IMR-90 (cell line): Measurements from ENCODE around the gene PAAF1. TPM values are rescaled to one million over a fixed set of nuclear protein-coding genes. Genes with fewer than 3 reads are reported as not detected.

Experiments
- ATAC-seq: fragments of 200-7000 bp; cut with Tn5 transposase; 2 replicates; pipeline ENCODE4 v1.9.1; 2020; ENCODE audit warnings: low read depth, mild to moderate bottlenecking, moderate library complexity
- BruUV-seq: library from RNA; stranded (reverse); fragments of 400-500 nt; replicated peaks from 2 replicates; lab custom pipeline; 2021; lab: Mats Ljungman, UMichigan
- CTCF ChIA-PET: fragments of 300-600 bp; formaldehyde crosslinking; extraction: SDS; loops from one replicate; lab custom pipeline; 2021; ENCODE audit warnings: antibody characterized with exemption; lab: Yijun Ruan, JAX
- POLR2A ChIA-PET: fragments of 300-600 bp; sonication (Branson Sonifier 250); formaldehyde crosslinking; loops from one replicate; lab custom pipeline; 2022; ENCODE audit warnings: antibody characterized with exemption; ENCODE audit not compliant: unreplicated experiment; lab: Charles Lee
- DNase-seq: peaks from one replicate; pipeline ENCODE4 v3.0.0; 2013
- H2AFZ ChIP-seq: replicated peaks from 2 replicates; pipeline ENCODE3; 2013; ENCODE audit warnings: low read length, mild to moderate bottlenecking; ENCODE audit not compliant: poor library complexity
- H2AK5ac ChIP-seq: 2 replicates; pipeline ENCODE4 v1.6.1; 2013; ENCODE audit warnings: low read depth, low read length, inconsistent platforms
- H2AK9ac ChIP-seq: replicated peaks from 2 replicates; pipeline ENCODE3; 2013; ENCODE audit warnings: mild to moderate bottlenecking, low read depth, low read length, moderate library complexity; ENCODE audit not compliant: poor library complexity
- H2BK120ac ChIP-seq: 2 replicates; pipeline ENCODE4 v1.6.1; 2013; ENCODE audit warnings: low read depth, low read length, inconsistent platforms
- H2BK15ac ChIP-seq: 3 replicates; pipeline ENCODE4 v1.6.1; 2013; ENCODE audit warnings: low read depth, low read length, inconsistent platforms
- H2BK20ac ChIP-seq: 2 replicates; pipeline ENCODE4 v1.6.1; 2013; ENCODE audit warnings: low read depth, mild to moderate bottlenecking, inconsistent platforms, low read length, moderate library complexity
- H2BK5ac ChIP-seq: 2 replicates; pipeline ENCODE4 v1.6.1; 2013; ENCODE audit warnings: mild to moderate bottlenecking, low read depth, low read length, inconsistent platforms; ENCODE audit not compliant: poor library complexity, severe bottlenecking
- H3K14ac ChIP-seq: replicated peaks from 2 replicates; pipeline ENCODE4 v1.6.1; 2013; ENCODE audit warnings: low read depth, low read length, inconsistent platforms
- H3K18ac ChIP-seq: 2 replicates; pipeline ENCODE4 v1.6.1; 2013; ENCODE audit warnings: low read depth, low read length, control low read depth
- H3K23ac ChIP-seq: 2 replicates; pipeline ENCODE4 v1.6.1; 2013; ENCODE audit warnings: low read depth, low read length, inconsistent platforms
- H3K27ac ChIP-seq: 2 replicates; pipeline ENCODE4 v1.5.1; 2013; ENCODE audit warnings: mild to moderate bottlenecking, control low read depth, low read length; ENCODE audit not compliant: insufficient read depth
- H3K27me3 ChIP-seq: 2 replicates; pipeline ENCODE4 v1.6.1; 2013; ENCODE audit warnings: low read length; ENCODE audit not compliant: control insufficient read depth, insufficient read depth
- H3K36me3 ChIP-seq: 2 replicates; pipeline ENCODE4 v1.6.1; 2013; ENCODE audit warnings: low read length, mixed read lengths; ENCODE audit not compliant: control insufficient read depth, insufficient read depth
- H3K4ac ChIP-seq: 2 replicates; pipeline ENCODE4 v1.6.1; 2013; ENCODE audit warnings: low read depth, low read length, inconsistent platforms
- H3K4me1 ChIP-seq: 2 replicates; pipeline ENCODE4 v1.6.1; 2013; ENCODE audit warnings: low read length, mixed read lengths; ENCODE audit not compliant: control insufficient read depth, insufficient read depth
- H3K4me2 ChIP-seq: 2 replicates; pipeline ENCODE4 v1.6.1; 2013; ENCODE audit warnings: low read depth, mild to moderate bottlenecking, control low read depth, low read length, moderate library complexity
- H3K4me3 ChIP-seq: 2 replicates; pipeline ENCODE4 v1.5.1; 2013; ENCODE audit warnings: low read depth, mild to moderate bottlenecking, control low read depth, low read length, moderate library complexity; ENCODE audit not compliant: insufficient read depth
- H3K56ac ChIP-seq: 2 replicates; pipeline ENCODE4 v1.6.1; 2013; ENCODE audit warnings: low read length, inconsistent platforms; ENCODE audit not compliant: insufficient read depth; ENCODE audit errors: extremely low read depth
- H3K79me1 ChIP-seq, 2 experiments: 2 replicates each; pipeline ENCODE4 v1.6.1; 2013; ENCODE audit warnings: low read length in 2 of 2, inconsistent platforms in 1 of 2, low read depth in 1 of 2
- H3K9ac ChIP-seq: 2 replicates; pipeline ENCODE4 v1.6.1; 2013; ENCODE audit warnings: low read depth, low read length, control low read depth
- H3K9me1 ChIP-seq: 2 replicates; pipeline ENCODE4 v1.6.1; 2013; ENCODE audit warnings: low read length, inconsistent platforms; ENCODE audit not compliant: insufficient read depth
- H3K9me3 ChIP-seq: 2 replicates; pipeline ENCODE4 v1.6.1; 2013; ENCODE audit warnings: low read length; ENCODE audit not compliant: control insufficient read depth, insufficient read depth
- H4K20me1 ChIP-seq: 2 replicates; pipeline ENCODE4 v1.6.1; 2013; ENCODE audit warnings: low read length, inconsistent platforms; ENCODE audit not compliant: insufficient read depth
- H4K5ac ChIP-seq: 2 replicates; pipeline ENCODE4 v1.6.1; 2013; ENCODE audit warnings: mild to moderate bottlenecking, low read depth, low read length, control low read depth
- H4K8ac ChIP-seq, 2 experiments: 2 replicates each; pipeline ENCODE4 v1.6.1; 2013; ENCODE audit warnings: low read depth in 2 of 2, low read length in 2 of 2, control low read depth in 1 of 2, inconsistent platforms in 1 of 2
- H4K91ac ChIP-seq: 2 replicates; pipeline ENCODE4 v1.6.1; 2013; ENCODE audit warnings: low read depth, low read length, inconsistent platforms; ENCODE audit not compliant: insufficient read depth
- BHLHE40 ChIP-seq: fragments of 150-350 bp; IDR thresholded peaks from 2 replicates; pipeline ENCODE4 v1.6.1; 2016; ENCODE audit warnings: mild to moderate bottlenecking, low read depth, low read length
- CEBPB ChIP-seq: IDR thresholded peaks from 2 replicates; pipeline ENCODE4 v1.6.1; 2012; ENCODE audit warnings: low read depth, low read length, improper control_type of control experiment
- CHD1 ChIP-seq: IDR thresholded peaks from 2 replicates; pipeline ENCODE4 v1.6.1; 2012; ENCODE audit warnings: low read depth, low read length, improper control_type of control experiment
- FOS ChIP-seq: fragments of 150-350 bp; IDR thresholded peaks from 2 replicates; pipeline ENCODE4 v1.6.1; 2016; ENCODE audit warnings: low read depth, low read length
- MAFK ChIP-seq: IDR thresholded peaks from 2 replicates; pipeline ENCODE4 v1.6.1; 2012; ENCODE audit warnings: low read depth, low read length, improper control_type of control experiment
- MAZ ChIP-seq: IDR thresholded peaks from 2 replicates; pipeline ENCODE4 v1.6.1; 2012; ENCODE audit warnings: low read depth, mild to moderate bottlenecking, low read length, improper control_type of control experiment, moderate library complexity, borderline replicate concordance
- MXI1 ChIP-seq: IDR thresholded peaks from 2 replicates; pipeline ENCODE4 v1.6.1; 2012; ENCODE audit warnings: low read depth, mild to moderate bottlenecking, low read length, moderate library complexity, borderline replicate concordance
- NFE2L2 ChIP-seq: fragments of 150-350 bp; IDR thresholded peaks from 2 replicates; pipeline ENCODE4 v1.6.1; 2016; ENCODE audit warnings: low read depth, mild to moderate bottlenecking, low read length
- POLR2A ChIP-seq: IDR thresholded peaks from 2 replicates; pipeline ENCODE4 v1.6.1; 2012; ENCODE audit warnings: mild to moderate bottlenecking, low read depth, low read length
- RAD21 ChIP-seq: IDR thresholded peaks from 2 replicates; pipeline ENCODE4 v1.6.1; 2012; ENCODE audit warnings: low read length, improper control_type of control experiment
- RCOR1 ChIP-seq: IDR thresholded peaks from 2 replicates; pipeline ENCODE4 v1.6.1; 2012; ENCODE audit warnings: mild to moderate bottlenecking, low read length, improper control_type of control experiment; ENCODE audit not compliant: insufficient replicate concordance
- RFX5 ChIP-seq: IDR thresholded peaks from 2 replicates; pipeline ENCODE4 v1.8.0; 2012; ENCODE audit warnings: low read depth, mild to moderate bottlenecking, low read length, moderate library complexity
- SMC3 ChIP-seq: fragments of 150-350 bp; IDR thresholded peaks from 2 replicates; pipeline ENCODE4 v1.6.1; 2016; ENCODE audit warnings: low read depth, mild to moderate bottlenecking, antibody characterized with exemption, low read length, moderate library complexity
- WGBS, 2 experiments: methylation state at CpG; one replicate each; pipeline versions ENCODE4 v1.1.5 to v1.1.7; 2013; ENCODE audit warnings: missing lambda C conversion rate in 2 of 2; ENCODE audit not compliant: insufficient read length in 1 of 2; ENCODE audit errors: extremely low coverage in 2 of 2; 5-methylcytosine and 5-hydroxymethylcytosine counted together
- dilution Hi-C: fragments of 300-500 bp; cut with HindIII; formaldehyde crosslinking; loops from one replicate; pipeline ENCODE4 v1.14.3; 2018; ENCODE audit warnings: low sequenced_read_pairs; ENCODE audit not compliant: unreplicated experiment
- in situ Hi-C: fragments of 300-500 bp; cut with MboI; formaldehyde crosslinking; loops from 3 replicates; pipeline ENCODE4 v1.14.3; 2019; ENCODE audit warnings: low sequenced_read_pairs, inconsistent platforms, mixed read lengths
- intact Hi-C: fragments of 100-400 bp; cut with micrococcal nuclease; formaldehyde crosslinking; loops from 2 replicates; pipeline ENCODE4 v1.10.0; 2022
- polyA plus RNA-seq, 3 experiments: library from polyadenylated mRNA; depleted of rRNA; stranded (reverse); fragments of >200 nt; gene quantifications; 2 replicates each; pipeline ENCODE4 v1.2.3, GENCODE V29; 2012; ENCODE audit warnings: low replicate concordance in 1 of 3
- total RNA-seq: library from RNA; depleted of rRNA; stranded (reverse); fragments of >200 nt; gene quantifications from 2 replicates; pipeline ENCODE4 v1.2.3, GENCODE V29; 2012
- TF ChIP-seq, protein P1 (sequence below): fragments of 150-350 bp; IDR thresholded peaks from 2 replicates; pipeline ENCODE4 v1.6.1; 2017; ENCODE audit warnings: mild to moderate bottlenecking, antibody characterized with exemption, low read length, low read depth
- TF ChIP-seq, protein P2 (sequence below): conservative IDR thresholded peaks from 2 replicates; pipeline ENCODE4 v1.5.1; 2012; ENCODE audit warnings: mild to moderate bottlenecking, low read depth, low read length, improper control_type of control experiment
- TF ChIP-seq, protein P3 (sequence below): fragments of 150-350 bp; IDR thresholded peaks from 2 replicates; pipeline ENCODE4 v1.6.1; 2016; ENCODE audit warnings: low read depth, mild to moderate bottlenecking, low read length, moderate library complexity, borderline replicate concordance

The PAAF1 gene
- total and polyA plus RNA-seq, 2 of the 4 experiments (the other 2 are of a cell fraction), result 15.1 to 16.4 TPM

DNA sequence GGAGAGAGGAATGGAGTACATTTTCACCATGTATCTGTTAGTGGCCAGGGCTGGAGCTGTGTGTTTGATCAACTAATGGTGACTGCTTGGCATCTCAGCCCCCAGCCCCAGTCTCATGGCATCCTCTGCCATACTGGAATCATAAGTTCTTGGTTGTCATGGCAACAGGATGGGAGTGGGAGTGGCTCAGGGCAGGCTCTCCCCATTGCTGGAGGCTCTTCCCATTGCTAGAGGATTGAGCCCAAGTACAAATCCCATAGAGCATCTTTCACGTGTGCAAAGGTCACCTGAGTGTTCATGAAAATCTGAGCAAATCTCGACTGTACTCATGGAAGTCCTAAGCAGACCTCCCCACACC lies 88.9 kb downstream of the PAAF1 start:
- Histone ChIP-seq H3K4me3 (no peak overlapping the region), H2AK9ac (no peak overlapping the region), H4K20me1 (no peaks in the 10 kb centered on the region), H2BK120ac (no peak overlapping the region), H3K23ac (no peak overlapping the region), H3K27me3 (no peaks in the 10 kb centered on the region), H3K18ac (no peak overlapping the region), H3K27ac (no peak overlapping the region), H2AK5ac (no peak overlapping the region; the same call in 1 of the 2 replicates), H2BK5ac (no peak overlapping the region), H2BK15ac (no peak overlapping the region), H3K9ac (no peak overlapping the region), H3K56ac (no peak overlapping the region), H3K79me1 (no peaks in the 10 kb centered on the region), H3K4me1 (no peaks in the 10 kb centered on the region), H3K4me2 (no peak overlapping the region), H4K8ac (no peak overlapping the region), H2AFZ (no peak overlapping the region), H4K91ac (no peak overlapping the region), H3K9me1 (no peaks in the 10 kb centered on the region), H3K14ac (no peak overlapping the region), H3K9me3 (no peaks in the 10 kb centered on the region), H3K36me3 (no peaks in the 10 kb centered on the region), H4K5ac (no peak overlapping the region), H3K4ac (no peak overlapping the region), H2BK20ac (no peak overlapping the region)
- DNase-seq, result no peak
- no CpG with 5 or more reads among the region's 2 CpGs for WGBS, 2 experiments
- in situ Hi-C loops, result loop anchor here (10.0 kb wide), 1 partner anchor 479 kb away; no protein-coding TSS in a partner anchor
- no TSS peak for BruUV-seq
- TF ChIP-seq, protein P1, sequence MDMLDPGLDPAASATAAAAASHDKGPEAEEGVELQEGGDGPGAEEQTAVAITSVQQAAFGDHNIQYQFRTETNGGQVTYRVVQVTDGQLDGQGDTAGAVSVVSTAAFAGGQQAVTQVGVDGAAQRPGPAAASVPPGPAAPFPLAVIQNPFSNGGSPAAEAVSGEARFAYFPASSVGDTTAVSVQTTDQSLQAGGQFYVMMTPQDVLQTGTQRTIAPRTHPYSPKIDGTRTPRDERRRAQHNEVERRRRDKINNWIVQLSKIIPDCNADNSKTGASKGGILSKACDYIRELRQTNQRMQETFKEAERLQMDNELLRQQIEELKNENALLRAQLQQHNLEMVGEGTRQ, result no peak
- TF ChIP-seq CEBPB (no peak), SMC3 (no peak), RCOR1 (no peak), MXI1 (no peak), FOS (no peak), CHD1 (no peak), RFX5 (no peak), MAFK (no peak), BHLHE40 (no peak), MAZ (no peak), NFE2L2 (no peak), RAD21 (no peak), POLR2A (no peak)
- TF ChIP-seq, protein P2, sequence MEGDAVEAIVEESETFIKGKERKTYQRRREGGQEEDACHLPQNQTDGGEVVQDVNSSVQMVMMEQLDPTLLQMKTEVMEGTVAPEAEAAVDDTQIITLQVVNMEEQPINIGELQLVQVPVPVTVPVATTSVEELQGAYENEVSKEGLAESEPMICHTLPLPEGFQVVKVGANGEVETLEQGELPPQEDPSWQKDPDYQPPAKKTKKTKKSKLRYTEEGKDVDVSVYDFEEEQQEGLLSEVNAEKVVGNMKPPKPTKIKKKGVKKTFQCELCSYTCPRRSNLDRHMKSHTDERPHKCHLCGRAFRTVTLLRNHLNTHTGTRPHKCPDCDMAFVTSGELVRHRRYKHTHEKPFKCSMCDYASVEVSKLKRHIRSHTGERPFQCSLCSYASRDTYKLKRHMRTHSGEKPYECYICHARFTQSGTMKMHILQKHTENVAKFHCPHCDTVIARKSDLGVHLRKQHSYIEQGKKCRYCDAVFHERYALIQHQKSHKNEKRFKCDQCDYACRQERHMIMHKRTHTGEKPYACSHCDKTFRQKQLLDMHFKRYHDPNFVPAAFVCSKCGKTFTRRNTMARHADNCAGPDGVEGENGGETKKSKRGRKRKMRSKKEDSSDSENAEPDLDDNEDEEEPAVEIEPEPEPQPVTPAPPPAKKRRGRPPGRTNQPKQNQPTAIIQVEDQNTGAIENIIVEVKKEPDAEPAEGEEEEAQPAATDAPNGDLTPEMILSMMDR, result no peak
- TF ChIP-seq, protein P3, sequence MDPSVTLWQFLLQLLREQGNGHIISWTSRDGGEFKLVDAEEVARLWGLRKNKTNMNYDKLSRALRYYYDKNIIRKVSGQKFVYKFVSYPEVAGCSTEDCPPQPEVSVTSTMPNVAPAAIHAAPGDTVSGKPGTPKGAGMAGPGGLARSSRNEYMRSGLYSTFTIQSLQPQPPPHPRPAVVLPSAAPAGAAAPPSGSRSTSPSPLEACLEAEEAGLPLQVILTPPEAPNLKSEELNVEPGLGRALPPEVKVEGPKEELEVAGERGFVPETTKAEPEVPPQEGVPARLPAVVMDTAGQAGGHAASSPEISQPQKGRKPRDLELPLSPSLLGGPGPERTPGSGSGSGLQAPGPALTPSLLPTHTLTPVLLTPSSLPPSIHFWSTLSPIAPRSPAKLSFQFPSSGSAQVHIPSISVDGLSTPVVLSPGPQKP, result no peak
- POLR2A ChIA-PET, result no interaction called here
- dilution Hi-C loops, result no loop called here
- ATAC-seq, result no peak
- intact Hi-C loops, result no loop called here
- CTCF ChIA-PET, result no interaction called here
